SK-N-SH (cell line): ENCODE data around the gene HOXB9. TPM values are rescaled to one million over a fixed set of nuclear protein-coding genes. Genes with fewer than 3 reads are reported as not detected.

Experiments used
- CTCF ChIA-PET: fragments of 300-600, 350-600 bp; formaldehyde crosslinking; extraction: SDS; loops from one replicate; lab custom pipeline; 2021; lab: Yijun Ruan, JAX
- POLR2A ChIA-PET: fragments of 350-600 bp; sonication (Branson Sonifier 250); formaldehyde crosslinking; extraction: SDS; loops from one replicate; lab custom pipeline; 2020; ENCODE audit warnings: antibody characterized with exemption, inconsistent platforms; lab: Yijun Ruan, JAX
- DNase-seq: peaks from one replicate; pipeline ENCODE4 v3.0.0; 2012
- H2AFZ ChIP-seq: fragments of 200-600 bp; sonication (generic); 2 replicates; pipeline ENCODE4 v1.8.1; 2016; ENCODE audit warnings: antibody characterized with exemption, mild to moderate bottlenecking, low read depth
- H3F3A ChIP-seq: fragments of 200-600 bp; sonication (generic); replicated peaks from 2 replicates; pipeline ENCODE3; 2016; ENCODE audit warnings: antibody characterized with exemption, mild to moderate bottlenecking; ENCODE audit not compliant: insufficient read depth
- H3K27ac ChIP-seq, 2 experiments: fragments of 200-500 bp in 1 of 2; fragments of 200-600 bp in 1 of 2; sonication (Bioruptor generic) in 1 of 2; sonication (generic), shearing (Covaris generic) in 1 of 2; 2 replicates each; pipeline versions ENCODE4 v1.5.1 to v1.6.1; 2014 to 2016; ENCODE audit warnings: low read depth in 2 of 2, inconsistent platforms in 1 of 2, low read length in 1 of 2, mild to moderate bottlenecking in 1 of 2, mixed read lengths in 1 of 2
- H3K27me3 ChIP-seq: fragments of 200-600 bp; sonication (generic), shearing (Covaris generic); 2 replicates; pipeline ENCODE4 v1.6.1; 2016; ENCODE audit warnings: mixed run types; ENCODE audit not compliant: insufficient read depth
- H3K36me3 ChIP-seq, 2 experiments: fragments of 200-500 bp in 1 of 2; fragments of 200-600 bp in 1 of 2; sonication (Bioruptor generic) in 1 of 2; sonication (generic) in 1 of 2; replicated peaks in 1 of 2; 2 replicates each; pipeline versions ENCODE3 to v1.5.1; 2014 to 2016; ENCODE audit warnings: low read length in 1 of 2, mild to moderate bottlenecking in 1 of 2; ENCODE audit not compliant: insufficient read depth in 2 of 2, control insufficient read depth in 1 of 2
- H3K4me1 ChIP-seq, 2 experiments: fragments of 200-500 bp in 1 of 2; fragments of 200-600 bp in 1 of 2; sonication (Bioruptor generic) in 1 of 2; sonication (generic), shearing (Covaris generic) in 1 of 2; 2 replicates each; pipeline versions ENCODE4 v1.5.1 to v1.6.1; 2014 to 2016; ENCODE audit warnings: low read depth in 1 of 2, low read length in 1 of 2, mixed run types in 1 of 2; ENCODE audit not compliant: insufficient read depth in 2 of 2, control insufficient read depth in 1 of 2
- H3K4me2 ChIP-seq: fragments of 200-600 bp; sonication (generic), shearing (Covaris generic); 2 replicates; pipeline ENCODE4 v1.6.1; 2017; ENCODE audit warnings: mixed run types
- H3K4me3 ChIP-seq, 2 experiments: fragments of 200-500 bp in 1 of 2; fragments of 200-600 bp in 1 of 2; sonication (Bioruptor generic) in 1 of 2; sonication (generic), shearing (Covaris generic) in 1 of 2; 2 replicates each; pipeline versions ENCODE4 v1.5.1 to v1.8.1; 2014 to 2016; ENCODE audit warnings: low read depth in 2 of 2, inconsistent platforms in 1 of 2, low read length in 1 of 2, mild to moderate bottlenecking in 1 of 2, mixed read lengths in 1 of 2, moderate library complexity in 1 of 2
- H3K79me2 ChIP-seq: fragments of 200-600 bp; sonication (generic); 2 replicates; pipeline ENCODE4 v1.8.1; 2017; ENCODE audit warnings: mild to moderate bottlenecking; ENCODE audit not compliant: insufficient read depth
- H3K9ac ChIP-seq: fragments of 200-600 bp; sonication (generic); 2 replicates; pipeline ENCODE4 v1.6.1; 2017; ENCODE audit warnings: mixed run types
- H3K9me2 ChIP-seq: fragments of 200-600 bp; sonication (generic); 2 replicates; pipeline ENCODE4 v1.6.1; 2017; ENCODE audit warnings: mixed run types
- H3K9me3 ChIP-seq: fragments of 200-600 bp; sonication (generic); 2 replicates; pipeline ENCODE4 v1.6.1; 2017; ENCODE audit warnings: mixed run types, mild to moderate bottlenecking, moderate library complexity
- H4K20me1 ChIP-seq: fragments of 200-600 bp; sonication (generic); 2 replicates; pipeline ENCODE4 v1.6.1; 2017; ENCODE audit warnings: mild to moderate bottlenecking, mixed run types; ENCODE audit not compliant: insufficient read depth
- EZH2phosphoT487 ChIP-seq: fragments of 200-600 bp; sonication (generic); IDR thresholded peaks from 2 replicates; pipeline ENCODE4 v1.6.1; 2017; ENCODE audit warnings: low read depth, mixed run types, mild to moderate bottlenecking, antibody characterized with exemption, moderate library complexity, borderline replicate concordance
- FOSL2 ChIP-seq: IDR thresholded peaks from 2 replicates; pipeline ENCODE4 v1.4.0; 2012; ENCODE audit warnings: low read depth, mild to moderate bottlenecking, moderate library complexity, borderline replicate concordance
- FOXJ3 ChIP-seq: sonication (generic); formaldehyde crosslinking; IDR thresholded peaks from 2 replicates; pipeline ENCODE4 v1.5.1; 2020; ENCODE audit warnings: mild to moderate bottlenecking, missing genetic modification reagents
- MAX ChIP-seq: IDR thresholded peaks from 2 replicates; pipeline ENCODE4 v1.4.0; 2012; ENCODE audit warnings: low read depth
- NFIC ChIP-seq: IDR thresholded peaks from 2 replicates; pipeline ENCODE4 v1.4.0; 2012; ENCODE audit warnings: borderline replicate concordance
- RAD21 ChIP-seq: IDR thresholded peaks from 2 replicates; pipeline ENCODE4 v1.6.1; 2012; ENCODE audit warnings: mild to moderate bottlenecking, low read length
- REST ChIP-seq: IDR thresholded peaks from 2 replicates; pipeline ENCODE4 v1.6.1; 2012; ENCODE audit warnings: mild to moderate bottlenecking, low read depth, low read length, moderate library complexity
- RFX5 ChIP-seq: IDR thresholded peaks from 2 replicates; pipeline ENCODE4 v1.6.1; 2012; ENCODE audit warnings: mild to moderate bottlenecking, improper control_type of control experiment, low read length
- RXRA ChIP-seq: IDR thresholded peaks from 2 replicates; pipeline ENCODE4 v1.4.0; 2012; ENCODE audit warnings: low read depth, mild to moderate bottlenecking, borderline replicate concordance
- SIN3A ChIP-seq: IDR thresholded peaks from 2 replicates; pipeline ENCODE4 v1.6.1; 2012; ENCODE audit warnings: low read depth, mild to moderate bottlenecking, low read length, moderate library complexity, borderline replicate concordance
- TAF1 ChIP-seq: IDR thresholded peaks from 2 replicates; pipeline ENCODE4 v1.6.1; 2012; ENCODE audit warnings: low read depth, mild to moderate bottlenecking, low read length, moderate library complexity, borderline replicate concordance
- USF1 ChIP-seq: IDR thresholded peaks from 2 replicates; pipeline ENCODE4 v1.4.0; 2012; ENCODE audit warnings: low read depth, borderline replicate concordance
- ZBTB33 ChIP-seq: IDR thresholded peaks from 2 replicates; pipeline ENCODE4 v1.4.0; 2012; ENCODE audit warnings: low read depth, borderline replicate concordance
- WGBS: methylation state at CpG from one replicate; pipeline ENCODE4 v1.1.6; 2017; ENCODE audit warnings: low lambda C conversion rate; 5-methylcytosine and 5-hydroxymethylcytosine counted together
- polyA plus RNA-seq, 3 experiments: library from polyadenylated mRNA; depleted of rRNA; stranded (reverse); fragments of >200 nt; gene quantifications; 2 replicates each; pipeline ENCODE4 v1.2.3, GENCODE V29; 2012
- small RNA-seq, 7 experiments: library from RNA; depleted of rRNA; stranded (forward); fragments of <200 nt; gene quantifications; one replicate each; pipeline ENCODE3, GENCODE V24; 2012

HOXB9 gene
- polyA plus RNA-seq, 1 of the 3 experiments (the other 2 are of a cell fraction): not detected

- no peaks in the 10 kb centered on the region for H3K79me2 ChIP-seq
- peaks cover 100% of the 10 kb centered on the region for H3K27me3 ChIP-seq
- CTCF ChIA-PET: no interaction called here
- 0 out of 2 replicates have a peak, but pooled peaks cover 6% of the 10 kb centered on the region for H4K20me1 ChIP-seq
- 26% methylated on average over 1 of the region's 1 CpG for WGBS
- no peak overlapping the region for H3K4me2 ChIP-seq
- no peak overlapping the region for H3K4me3 ChIP-seq
- TF ChIP-seq SIN3A: no peak
- TF ChIP-seq NFIC: no peak
- no peak for TF ChIP-seq MAX
- TF ChIP-seq TAF1: no peak
- TF ChIP-seq RXRA: no peak
- no peak for TF ChIP-seq EZH2phosphoT487
- no peak for TF ChIP-seq ZBTB33
- no peak for TF ChIP-seq RFX5
- no peak for TF ChIP-seq RAD21
- TF ChIP-seq REST: no peak
- TF ChIP-seq FOXJ3 (CRISPR knock-in tag): no peak
- TF ChIP-seq FOSL2: no peak
- TF ChIP-seq USF1: no peak
- TF ChIP-seq, all 33 proteins: peak for 0
- Histone ChIP-seq H2AFZ (no peak overlapping the region), H3K27ac (no peak overlapping the region), H3K36me3 (no peaks in the 10 kb centered on the region), H3K4me1 (no peaks in the 10 kb centered on the region; a peak in 1 of 4 replicates), H3K9me3 (no peaks in the 10 kb centered on the region), H3K9me2 (no peaks in the 10 kb centered on the region), H3F3A (no peaks in the 10 kb centered on the region), H3K9ac (no peak overlapping the region)
- no peak for DNase-seq
- POLR2A ChIA-PET: no interaction called here
Measured at GRCh38 chr17:48571826-48572417, 54.2 kb downstream of the HOXB9 start.

Small RNA genes within 50 kb of the gene (small RNA-seq; reads per million reads assigned to genes)
- gene MIR196A1: 0 reads per million in 7 experiments

Other genes with a start within 250 kb of the HOXB9 start
- not detected in 2 replicates for gene SKAP1, start 196.1 kb downstream of the HOXB9 start, polyA plus RNA-seq (2012; rRNA removed)
- gene HOXB1, start 95.3 kb downstream of the HOXB9 start, polyA plus RNA-seq (2012; rRNA removed): not detected in 2 replicates
- gene HOXB2, start 81.2 kb downstream of the HOXB9 start, polyA plus RNA-seq (2012; rRNA removed): 1.2 and 1.9 TPM in 2 replicates
- gene HOXB4, start 48.0 kb downstream of the HOXB9 start, polyA plus RNA-seq (2012; rRNA removed): 0.03 TPM in 2 replicates
- gene HOXB3, start 36.1 kb downstream of the HOXB9 start, polyA plus RNA-seq (2012; rRNA removed): 0.10 and 0.46 TPM in 2 replicates
- gene HOXB5, start 32.6 kb downstream of the HOXB9 start, polyA plus RNA-seq (2012; rRNA removed): not detected in 2 replicates
- gene HOXB6, start 21.4 kb downstream of the HOXB9 start, polyA plus RNA-seq (2012; rRNA removed): not detected in 2 replicates
- not detected in 2 replicates for gene HOXB7, start 15.3 kb downstream of the HOXB9 start, polyA plus RNA-seq (2012; rRNA removed)
- not detected in 2 replicates for gene HOXB8, start 11.1 kb downstream of the HOXB9 start, polyA plus RNA-seq (2012; rRNA removed)
- gene PRAC1, start 96.2 kb upstream of the HOXB9 start, polyA plus RNA-seq (2012; rRNA removed): not detected in 2 replicates
- gene PRAC2, start 96.8 kb upstream of the HOXB9 start, polyA plus RNA-seq (2012; rRNA removed): not detected in 2 replicates
- gene HOXB13, start 102.4 kb upstream of the HOXB9 start, polyA plus RNA-seq (2012; rRNA removed): not detected in 2 replicates
- 3.1 and 5.1 TPM in 2 replicates for gene TTLL6, start 190.9 kb upstream of the HOXB9 start, polyA plus RNA-seq (2012; rRNA removed)
- gene CALCOCO2, start 204.7 kb upstream of the HOXB9 start, polyA plus RNA-seq (2012; rRNA removed): 49.9 and 67.7 TPM in 2 replicates